Psoas muscle (tissue), 8 donors: ENCODE results near the gene UQCRHL. TPM values are rescaled to one million over a fixed set of nuclear protein-coding genes. Genes with fewer than 3 reads are reported as not detected.

Source experiments
- ATAC-seq, 4 donors: fragments of 200-7000 bp; cut with Tn5 transposase; one replicate each; pipeline ENCODE4 v1.9.1; 2020; ENCODE audit warnings: moderate library complexity in 3 of 4, mild to moderate bottlenecking in 2 of 4
- DNase-seq, 2 donors: peaks; one replicate each; pipeline ENCODE4 v3.0.0-alpha.2; 2020
- H3K27ac ChIP-seq: fragments of 200-600 bp; one replicate; pipeline ENCODE4 v1.8.0; 2022
- H3K27me3 ChIP-seq, 3 donors: fragments of 200-600 bp in 1 of 3; one replicate each; pipeline versions ENCODE4 v1.6.1 to v1.8.0; 2013 to 2022; ENCODE audit warnings: low read length in 2 of 3, mild to moderate bottlenecking in 2 of 3, moderate library complexity in 1 of 3; ENCODE audit not compliant: insufficient read depth in 3 of 3
- H3K36me3 ChIP-seq, 2 donors: fragments of 200-600 bp in 1 of 2; one replicate each; pipeline versions ENCODE4 v1.6.1 to v1.8.0; 2013 to 2022; ENCODE audit warnings: low read depth in 1 of 2, mild to moderate bottlenecking in 1 of 2, moderate library complexity in 1 of 2; ENCODE audit not compliant: insufficient read depth in 1 of 2
- H3K4me1 ChIP-seq: fragments of 200-600 bp; one replicate; pipeline ENCODE4 v1.8.0; 2022
- H3K4me3 ChIP-seq: fragments of 200-600 bp; one replicate; pipeline ENCODE4 v1.8.0; 2022; ENCODE audit warnings: mild to moderate bottlenecking
- H3K9me3 ChIP-seq: fragments of 200-600 bp; one replicate; pipeline ENCODE4 v1.8.0; 2022
- WGBS, 3 donors: extraction: QIAGEN DNeasy Blood & Tissue Kit; methylation state at CpG; one replicate each; pipeline versions ENCODE4 v1.1.6 to v1.1.7; 2013; 5-methylcytosine and 5-hydroxymethylcytosine counted together
- intact Hi-C, 2 donors: fragments of 100-400 bp; cut with DNase I; formaldehyde crosslinking; loops; one replicate each; pipeline versions ENCODE4 v1.11.0 to v1.14.2; 2022
- polyA plus RNA-seq, 3 donors: library from polyadenylated mRNA; stranded (reverse); fragments of 200-250 nt; gene quantifications; one replicate each; pipeline ENCODE4 v1.2.3, GENCODE V29; 2013
- total RNA-seq, 4 donors: library from RNA; stranded (reverse); fragmentation: NEBNext Ultra II Directional in 2 of 4; extraction: Animal tissue kit (Norgen Biotek cat#: 25700) in 2 of 4; gene quantifications; one replicate each; pipeline versions ENCODE4 v1.2.1 to v1.2.4, GENCODE V29; 2021 to 2023
- TF ChIP-seq, protein P1 (sequence below): fragments of 200-600 bp; IDR thresholded peaks from one replicate; pipeline ENCODE4 v1.8.0; 2022; ENCODE audit warnings: antibody characterized with exemption
- donor health status: healthy with polysubstance abuse.
- donor health status: DM: no; HTN: no; CAD: no; lungs with moderate emphysema.
- donor health status: Bipolar disorder and iron deficiency.
- donor health status: healthy.
- donor health status: DM: yes; HTN: yes; CAD: no.
- donor health status: DM: no; HTN: no; CAD: no.
- donor health status: DM: no; HTN: no; CAD: no.
- donor health status: DM: yes; HTN: yes; CAD: no.

Gene UQCRHL
- total and polyA plus RNA-seq, 7 donors, result 0.97 to 7.1 (median 2.8) TPM

DNA sequence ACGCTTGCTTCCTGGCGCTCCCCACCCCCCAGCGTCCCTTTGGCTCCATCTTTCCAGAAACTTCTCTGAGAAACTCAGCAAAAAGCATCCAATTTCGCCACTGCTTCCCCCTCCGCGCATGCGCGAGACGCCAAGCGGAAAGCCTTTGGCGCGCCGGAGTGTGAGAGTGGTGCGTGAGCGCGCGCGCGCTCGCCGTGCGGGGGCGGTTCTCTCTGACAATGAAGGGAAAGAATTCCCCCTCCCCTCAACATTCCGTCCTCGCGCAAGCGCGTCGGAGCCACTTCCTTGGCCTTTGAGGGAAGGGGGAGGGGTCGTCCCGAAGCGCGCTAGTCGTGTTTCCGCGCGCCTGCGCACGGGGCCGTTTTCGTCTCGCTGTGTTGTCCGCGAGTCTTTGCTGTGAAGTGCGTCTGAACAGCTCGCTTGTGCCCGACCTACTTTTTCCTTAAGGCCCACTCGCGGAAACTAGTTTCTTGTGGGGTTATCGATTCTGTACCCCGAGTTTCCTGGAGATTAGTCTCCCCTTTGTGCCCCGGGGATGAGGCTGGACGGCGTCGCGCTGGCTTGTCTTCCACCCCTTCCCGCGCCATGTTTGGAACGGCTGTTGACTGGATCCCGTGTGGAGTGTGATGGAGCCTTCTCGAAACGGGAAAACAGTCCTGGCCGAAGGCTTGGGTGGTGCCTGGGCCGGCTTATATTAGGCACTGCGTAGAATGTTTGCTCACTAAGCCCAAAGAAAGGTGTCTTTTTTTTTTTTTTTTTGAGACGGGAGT, 28.5 kb upstream of the UQCRHL start:
- DNase-seq (peak; percentile 100), ATAC-seq (peak; percentile 83 to 88 (median 86))
- Histone ChIP-seq H3K36me3 (no peaks in the 10 kb centered on the region), H3K27me3 (no peaks in the 10 kb centered on the region), H3K9me3 (no peaks in the 10 kb centered on the region), H3K4me1 (peaks cover 11% of the 10 kb centered on the region), H3K4me3 (peak overlapping the region; percentile 92), H3K27ac (peak overlapping the region; percentile 100)
- 2 to 3% (median 2%) methylated on average over 61 to 66 of the region's 66 CpGs for WGBS, 3 donors
- TF ChIP-seq, protein P1, sequence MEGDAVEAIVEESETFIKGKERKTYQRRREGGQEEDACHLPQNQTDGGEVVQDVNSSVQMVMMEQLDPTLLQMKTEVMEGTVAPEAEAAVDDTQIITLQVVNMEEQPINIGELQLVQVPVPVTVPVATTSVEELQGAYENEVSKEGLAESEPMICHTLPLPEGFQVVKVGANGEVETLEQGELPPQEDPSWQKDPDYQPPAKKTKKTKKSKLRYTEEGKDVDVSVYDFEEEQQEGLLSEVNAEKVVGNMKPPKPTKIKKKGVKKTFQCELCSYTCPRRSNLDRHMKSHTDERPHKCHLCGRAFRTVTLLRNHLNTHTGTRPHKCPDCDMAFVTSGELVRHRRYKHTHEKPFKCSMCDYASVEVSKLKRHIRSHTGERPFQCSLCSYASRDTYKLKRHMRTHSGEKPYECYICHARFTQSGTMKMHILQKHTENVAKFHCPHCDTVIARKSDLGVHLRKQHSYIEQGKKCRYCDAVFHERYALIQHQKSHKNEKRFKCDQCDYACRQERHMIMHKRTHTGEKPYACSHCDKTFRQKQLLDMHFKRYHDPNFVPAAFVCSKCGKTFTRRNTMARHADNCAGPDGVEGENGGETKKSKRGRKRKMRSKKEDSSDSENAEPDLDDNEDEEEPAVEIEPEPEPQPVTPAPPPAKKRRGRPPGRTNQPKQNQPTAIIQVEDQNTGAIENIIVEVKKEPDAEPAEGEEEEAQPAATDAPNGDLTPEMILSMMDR, result no peak
- intact Hi-C loops, result loop anchor here in 1 of 2 donors (1.0 kb wide), 1 partner anchor 11 kb away; the partner anchor contains the start of gene SPEN

- peaks cover 11% of the 10 kb centered on the region for H3K4me1 ChIP-seq
- DNase-seq, result no peak
- H3K9me3 ChIP-seq, result no peaks in the 10 kb centered on the region
- H3K4me3 ChIP-seq, result peak overlapping the region; percentile 92
- TF ChIP-seq, protein P1, result no peak
- peak overlapping the region; percentile 100 for H3K27ac ChIP-seq
- no peaks in the 10 kb centered on the region for H3K27me3 ChIP-seq
- 0% methylated on average over 37 of the region's 37 CpGs for WGBS, 3 donors
- H3K36me3 ChIP-seq, result no peaks in the 10 kb centered on the region
- intact Hi-C loops, result loop anchor here in 1 of 2 donors (1.0 kb wide), 1 partner anchor 12 kb away; the partner anchor contains the start of gene SPEN
- ATAC-seq, result peak; percentile 18 to 41 (median 30)
Observed at GRCh38 chr1:15835205-15835740, 27.8 kb upstream of the UQCRHL start.

DNA sequence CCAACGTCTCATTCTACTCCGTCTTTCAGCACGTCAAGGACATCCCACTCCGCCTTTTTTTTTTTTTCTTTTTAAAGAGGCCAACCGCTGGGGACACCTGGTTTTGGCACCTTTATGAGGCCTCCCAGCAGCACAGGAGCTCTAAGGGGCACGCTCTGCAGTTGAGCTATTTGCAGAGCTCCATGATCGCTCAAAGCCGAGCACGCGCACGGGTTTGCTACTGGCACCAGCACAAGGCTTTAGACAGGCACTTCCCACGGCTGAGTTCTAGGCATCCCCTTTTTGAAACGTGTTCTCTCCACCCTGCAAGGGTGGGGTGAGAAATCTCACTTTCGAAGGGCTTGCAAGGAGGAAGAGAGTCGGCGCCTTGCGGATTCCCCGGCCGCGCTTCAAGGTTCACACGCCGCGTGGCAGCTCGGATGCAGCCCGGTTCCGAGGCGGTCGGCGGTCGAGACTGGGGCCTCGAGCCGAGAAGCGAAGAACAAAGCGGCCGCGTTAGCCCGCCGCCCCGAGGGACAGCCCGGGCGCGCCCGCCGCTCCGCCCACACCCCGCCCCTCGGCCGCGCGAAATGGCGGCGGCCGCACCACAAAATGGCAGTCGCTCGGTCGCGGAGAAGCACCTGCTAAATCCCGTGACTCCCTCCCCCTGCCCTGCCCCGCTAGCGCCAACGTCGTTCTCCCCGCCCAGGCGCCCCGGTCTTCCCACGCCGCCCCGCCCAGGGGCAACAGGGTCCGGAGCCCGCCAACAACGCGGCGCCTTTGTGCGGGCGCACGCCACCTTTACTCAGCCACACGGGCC, 27.2 kb upstream of the UQCRHL start:
- Histone ChIP-seq H3K9me3 (no peaks in the 10 kb centered on the region), H3K4me1 (peaks cover 11% of the 10 kb centered on the region), H3K4me3 (peak overlapping the region; percentile 92), H3K36me3 (no peaks in the 10 kb centered on the region), H3K27me3 (no peaks in the 10 kb centered on the region), H3K27ac (peak overlapping the region; percentile 100)
- intact Hi-C loops, result loop anchor here in 1 of 2 donors (1.0 to 5.0 kb wide), 3 partner anchors 13 to 68 kb away; partner anchors contain the start of gene SPEN
- TF ChIP-seq, protein P1, result no peak
- 0 to 1% (median 0%) methylated on average over 60 to 77 of the region's 77 CpGs for WGBS, 3 donors
- ATAC-seq (peak; percentile 75 to 81 (median 78)), DNase-seq (peak; percentile 88 to 93)

DNA sequence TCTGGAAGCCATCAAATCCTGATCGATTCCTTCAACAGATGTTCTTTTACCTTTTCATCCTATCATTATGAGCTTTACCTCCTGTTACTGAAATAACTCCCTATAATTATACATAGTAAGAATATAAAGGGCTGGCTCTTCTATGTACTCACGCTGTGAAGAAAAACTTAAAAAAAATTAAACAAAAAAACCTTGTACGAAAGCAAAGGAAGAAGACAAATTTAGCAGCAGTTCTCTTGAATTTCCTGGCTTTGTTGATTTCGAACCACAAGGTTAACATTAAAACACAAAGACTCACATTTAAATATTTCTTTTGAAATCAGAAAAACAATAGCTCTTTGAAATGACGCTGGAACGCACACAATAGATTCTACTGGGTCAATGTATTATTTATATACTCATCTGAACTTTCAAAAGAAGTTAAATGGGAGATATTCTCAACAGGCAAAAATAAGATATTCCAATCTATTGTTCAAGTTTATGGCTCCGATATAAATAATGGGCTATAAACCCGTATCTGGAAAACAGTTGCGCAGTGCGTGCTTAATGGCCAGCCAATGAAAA, 26.5 kb upstream of the UQCRHL start:
- no peaks in the 10 kb centered on the region for H3K27me3 ChIP-seq
- intact Hi-C loops, result loop anchor here in 1 of 2 donors (5.0 kb wide), 2 partner anchors 53 to 68 kb away; no protein-coding TSS in a partner anchor
- TF ChIP-seq, protein P1, result no peak
- peak overlapping the region; percentile 92 for H3K4me3 ChIP-seq
- WGBS, 3 donors, result 0 to 1% (median 0%) methylated on average over 10 of the region's 10 CpGs
- ATAC-seq (no peak), DNase-seq (no peak)
- H3K36me3 ChIP-seq, result no peaks in the 10 kb centered on the region
- peaks cover 11% of the 10 kb centered on the region for H3K4me1 ChIP-seq
- H3K27ac ChIP-seq, result peak overlapping the region; percentile 100
- no peaks in the 10 kb centered on the region for H3K9me3 ChIP-seq
